ENCODE results near the gene KLHL33. TPM values are rescaled to one million over a fixed set of nuclear protein-coding genes. Genes with fewer than 3 reads are reported as not detected.

KLHL33 gene
- polyA plus RNA-seq, 3 donors: 0.04 TPM; not detected in 2

DNA sequence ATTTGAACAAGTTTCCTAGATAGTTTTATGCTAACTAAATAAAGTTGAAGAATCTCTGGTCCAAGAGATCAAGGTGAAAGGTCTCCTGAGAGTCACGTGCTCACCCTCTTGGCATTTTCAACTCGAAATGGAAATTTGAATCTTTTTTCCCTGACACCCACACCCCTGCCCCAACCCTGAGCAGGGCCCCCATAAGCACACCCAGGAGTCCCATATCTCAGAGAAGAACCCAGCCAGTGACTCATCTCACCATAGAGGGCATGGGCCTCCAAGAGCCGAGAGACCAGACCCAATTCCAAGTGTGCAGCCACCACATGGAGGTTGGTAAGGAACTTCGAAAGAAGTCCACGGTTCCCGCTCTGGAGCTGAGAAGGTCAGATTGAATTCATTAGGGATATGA lies 55.3 kb downstream of the KLHL33 start:
- 97% methylated on average over 3 of the region's 6 CpGs for WGBS (ENCODE audit: insufficient coverage)
- peak overlapping the region in 3 of 7 donors; percentile 10 to 34 (median 15) for H3K27ac Mint-ChIP-seq
- Histone ChIP-seq H3K9me3 (replicated peaks in 1 of 2; ENCODE audit: control insufficient read depth in 1 of 2, insufficient read depth in 1 of 2, low read length in 2 of 2) (no peaks in the 10 kb centered on the region), H3K79me2 (ENCODE audit: insufficient read depth, low read length) (no peaks in the 10 kb centered on the region), H3K4me2 (replicated peaks; ENCODE audit: extremely low read depth, low read length, poor library complexity, severe bottlenecking) (no peak overlapping the region), H3K27me3 (ENCODE audit: control insufficient read depth in 2 of 2, insufficient read depth in 2 of 2, low read length in 2 of 2) (no peaks in the 10 kb centered on the region), H4K20me1 (ENCODE audit: insufficient read depth, low read length) (peaks cover 87% of the 10 kb centered on the region), H3K4me3 (replicated peaks in 1 of 3; ENCODE audit: low read depth in 2 of 3, low read length in 3 of 3) (no peak overlapping the region), H2AFZ (ENCODE audit: insufficient read depth, low read depth, low read length, poor library complexity, severe bottlenecking) (no peak overlapping the region), H3K36me3 (replicated peaks in 1 of 2; ENCODE audit: control insufficient read depth in 1 of 2, insufficient read depth in 2 of 2, low read length in 2 of 2) (peaks cover 98 to 100% of the 10 kb centered on the region in 2 donors), H3K9ac (ENCODE audit: insufficient read depth, low read length, poor library complexity, severe bottlenecking) (no peak overlapping the region), H3K27ac (ENCODE audit: low read depth in 1 of 2, low read length in 2 of 2) (no peak overlapping the region), H3K4me1 (ENCODE audit: control insufficient read depth in 1 of 2, insufficient read depth in 2 of 2, low read length in 2 of 2) (no peaks in the 10 kb centered on the region)
- TF ChIP-seq, protein P1, sequence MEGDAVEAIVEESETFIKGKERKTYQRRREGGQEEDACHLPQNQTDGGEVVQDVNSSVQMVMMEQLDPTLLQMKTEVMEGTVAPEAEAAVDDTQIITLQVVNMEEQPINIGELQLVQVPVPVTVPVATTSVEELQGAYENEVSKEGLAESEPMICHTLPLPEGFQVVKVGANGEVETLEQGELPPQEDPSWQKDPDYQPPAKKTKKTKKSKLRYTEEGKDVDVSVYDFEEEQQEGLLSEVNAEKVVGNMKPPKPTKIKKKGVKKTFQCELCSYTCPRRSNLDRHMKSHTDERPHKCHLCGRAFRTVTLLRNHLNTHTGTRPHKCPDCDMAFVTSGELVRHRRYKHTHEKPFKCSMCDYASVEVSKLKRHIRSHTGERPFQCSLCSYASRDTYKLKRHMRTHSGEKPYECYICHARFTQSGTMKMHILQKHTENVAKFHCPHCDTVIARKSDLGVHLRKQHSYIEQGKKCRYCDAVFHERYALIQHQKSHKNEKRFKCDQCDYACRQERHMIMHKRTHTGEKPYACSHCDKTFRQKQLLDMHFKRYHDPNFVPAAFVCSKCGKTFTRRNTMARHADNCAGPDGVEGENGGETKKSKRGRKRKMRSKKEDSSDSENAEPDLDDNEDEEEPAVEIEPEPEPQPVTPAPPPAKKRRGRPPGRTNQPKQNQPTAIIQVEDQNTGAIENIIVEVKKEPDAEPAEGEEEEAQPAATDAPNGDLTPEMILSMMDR (IDR thresholded peaks at IDR 0.05): no peak
- DNase-seq: no peak
- H3K4me3 Mint-ChIP-seq: no peak overlapping the region
- H3K9me3 Mint-ChIP-seq: no peaks in the 10 kb centered on the region
- peaks cover 95 to 98% of the 10 kb centered on the region in 2 donors for H3K36me3 Mint-ChIP-seq
- intact Hi-C loops (cut with micrococcal nuclease): no loop called here
- no peaks in the 10 kb centered on the region for H3K27me3 Mint-ChIP-seq (ENCODE audit: low read depth in 3 of 3)
- H3K4me1 Mint-ChIP-seq: no peaks in the 10 kb centered on the region

DNA sequence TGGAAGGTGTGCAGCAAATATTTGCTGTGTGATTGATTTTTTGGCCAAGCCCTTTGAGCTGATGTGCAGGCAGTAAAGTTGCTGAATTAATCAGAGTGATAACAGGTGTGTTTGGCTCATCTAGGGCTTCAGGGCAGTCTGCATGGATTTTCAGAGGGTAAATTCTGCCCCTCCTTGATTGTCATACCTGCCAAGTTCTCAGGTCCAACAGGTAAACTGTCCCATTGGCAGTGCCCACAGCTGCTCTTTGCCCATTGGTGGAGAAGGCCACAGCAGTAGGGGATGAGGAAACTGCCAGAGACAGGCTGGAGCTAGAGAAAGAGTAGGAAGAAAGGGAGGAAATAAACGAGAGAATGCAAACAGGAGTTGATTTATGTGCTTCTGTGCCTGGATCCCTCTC lies 56.2 kb downstream of the KLHL33 start:
- intact Hi-C loops (cut with micrococcal nuclease): no loop called here
- no peak overlapping the region for H3K4me2 ChIP-seq (replicated peaks; ENCODE audit: extremely low read depth, low read length, poor library complexity, severe bottlenecking)
- H3K36me3 ChIP-seq (replicated peaks in 1 of 2; ENCODE audit: control insufficient read depth in 1 of 2, insufficient read depth in 2 of 2, low read length in 2 of 2): peaks cover 94 to 100% of the 10 kb centered on the region in 2 donors
- no peak overlapping the region for H3K27ac ChIP-seq (ENCODE audit: low read depth in 1 of 2, low read length in 2 of 2)
- H3K4me1 ChIP-seq (ENCODE audit: control insufficient read depth in 1 of 2, insufficient read depth in 2 of 2, low read length in 2 of 2): no peaks in the 10 kb centered on the region
- H3K27me3 Mint-ChIP-seq (ENCODE audit: low read depth in 3 of 3): no peaks in the 10 kb centered on the region
- H3K4me3 ChIP-seq (replicated peaks in 1 of 3; ENCODE audit: low read depth in 2 of 3, low read length in 3 of 3): no peak overlapping the region
- no peaks in the 10 kb centered on the region for H3K9me3 ChIP-seq (replicated peaks in 1 of 2; ENCODE audit: control insufficient read depth in 1 of 2, insufficient read depth in 1 of 2, low read length in 2 of 2)
- H3K4me3 Mint-ChIP-seq: no peak overlapping the region
- H2AFZ ChIP-seq (ENCODE audit: insufficient read depth, low read depth, low read length, poor library complexity, severe bottlenecking): no peak overlapping the region
- no peaks in the 10 kb centered on the region for H3K79me2 ChIP-seq (ENCODE audit: insufficient read depth, low read length)
- WGBS (ENCODE audit: insufficient coverage): 63% methylated on average over 1 of the region's 1 CpG
- no peak for DNase-seq
- no peak overlapping the region for H3K9ac ChIP-seq (ENCODE audit: insufficient read depth, low read length, poor library complexity, severe bottlenecking)
- no peaks in the 10 kb centered on the region for H3K27me3 ChIP-seq (ENCODE audit: control insufficient read depth in 2 of 2, insufficient read depth in 2 of 2, low read length in 2 of 2)
- peaks cover 96 to 99% of the 10 kb centered on the region in 2 donors for H3K36me3 Mint-ChIP-seq
- H3K9me3 Mint-ChIP-seq: no peaks in the 10 kb centered on the region
- H3K4me1 Mint-ChIP-seq: no peaks in the 10 kb centered on the region
- TF ChIP-seq, protein P1 (IDR thresholded peaks at IDR 0.05): no peak
- peak overlapping the region in 1 of 7 donors; percentile 56 for H3K27ac Mint-ChIP-seq
- H4K20me1 ChIP-seq (ENCODE audit: insufficient read depth, low read length): peaks cover 87% of the 10 kb centered on the region
